ENCODE results near the gene PLEKHM2. TPM values are rescaled to one million over a fixed set of nuclear protein-coding genes. Genes with fewer than 3 reads are reported as not detected.

The PLEKHM2 gene
- total RNA-seq, 1 experiment from 2014 or later: 38.5 TPM

DNA sequence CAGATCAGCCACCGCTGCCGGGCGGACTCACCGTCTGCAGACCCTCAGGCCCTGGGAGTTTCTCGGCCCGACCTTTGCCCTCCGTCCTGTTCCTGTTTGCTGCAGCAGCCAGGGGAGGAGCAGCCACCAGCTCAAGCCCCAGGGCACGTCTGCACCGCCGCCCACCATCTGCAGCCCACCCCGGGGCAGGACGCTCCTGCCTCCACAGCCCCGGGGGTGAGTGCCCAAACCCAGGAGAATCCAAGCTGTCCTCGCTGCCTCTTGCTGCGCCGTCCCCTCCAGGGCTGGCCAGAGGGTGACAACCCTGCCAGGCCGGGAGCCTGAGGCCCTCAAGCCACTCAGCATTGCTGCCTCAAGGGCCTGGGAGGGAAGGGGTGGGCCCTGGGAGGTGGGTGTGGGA lies 50.8 kb downstream of the PLEKHM2 start:
- intact Hi-C loops (cut with micrococcal nuclease): no loop called here
- Histone ChIP-seq H3K27me3 (ENCODE audit: insufficient read depth, low read length) (no peaks in the 10 kb centered on the region), H3K4me1 (ENCODE audit: control insufficient read depth in 1 of 2, insufficient read depth in 2 of 2, low read length in 2 of 2) (peaks cover 0 to 3% of the 10 kb centered on the region in 2 experiments; a peak in 1 of 4 replicates), H3K36me3 (ENCODE audit: control insufficient read depth in 1 of 2, insufficient read depth in 2 of 2, low read length in 2 of 2) (peaks cover 0 to 5% of the 10 kb centered on the region in 2 experiments; a peak in 1 of 4 replicates), H4K20me1 (ENCODE audit: insufficient read depth) (no peaks in the 10 kb centered on the region), H3K4me2 (ENCODE audit: low read length) (no peak overlapping the region), H3K9me2 (ENCODE audit: insufficient read depth) (no peaks in the 10 kb centered on the region), H2AFZ (ENCODE audit: low read depth, low read length, poor library complexity, severe bottlenecking) (no peak overlapping the region), H3K79me2 (ENCODE audit: insufficient read depth, low read length) (no peaks in the 10 kb centered on the region), H3K9ac (ENCODE audit: low read length) (no peak overlapping the region), H3K9me3 (ENCODE audit: control insufficient read depth in 1 of 2, insufficient read depth in 1 of 2, low read depth in 1 of 2, low read length in 2 of 2) (no peaks in the 10 kb centered on the region), H3K4me3 (replicated peaks in 1 of 2; ENCODE audit: low read depth in 1 of 2, low read length in 2 of 2) (no peak overlapping the region), H3K27ac (ENCODE audit: low read depth, low read length) (no peak overlapping the region)
- BruUV-seq (replicated peaks): no TSS peak
- ChIA-PET POLR2A (no interaction called here), CTCF (no interaction called here), RAD21 (ENCODE audit: low non-redundant PET in 1 of 2, low total read pairs in 2 of 2, uncharacterized antibody in 2 of 2, unreplicated experiment in 2 of 2) (no interaction called here)
- ATAC-seq (no peak), DNase-seq (ENCODE audit: low read depth, low spot score) (no peak)
- TF ChIP-seq ELF1 (IDR thresholded peaks at IDR 0.05; ENCODE audit: borderline replicate concordance, low read depth) (no peak), JUND (IDR thresholded peaks at IDR 0.05) (no peak), FOSL1 (IDR thresholded peaks at IDR 0.05; ENCODE audit: low read depth) (no peak), EZH2phosphoT487 (IDR thresholded peaks at IDR 0.05; ENCODE audit: borderline replicate concordance) (no peak)

DNA sequence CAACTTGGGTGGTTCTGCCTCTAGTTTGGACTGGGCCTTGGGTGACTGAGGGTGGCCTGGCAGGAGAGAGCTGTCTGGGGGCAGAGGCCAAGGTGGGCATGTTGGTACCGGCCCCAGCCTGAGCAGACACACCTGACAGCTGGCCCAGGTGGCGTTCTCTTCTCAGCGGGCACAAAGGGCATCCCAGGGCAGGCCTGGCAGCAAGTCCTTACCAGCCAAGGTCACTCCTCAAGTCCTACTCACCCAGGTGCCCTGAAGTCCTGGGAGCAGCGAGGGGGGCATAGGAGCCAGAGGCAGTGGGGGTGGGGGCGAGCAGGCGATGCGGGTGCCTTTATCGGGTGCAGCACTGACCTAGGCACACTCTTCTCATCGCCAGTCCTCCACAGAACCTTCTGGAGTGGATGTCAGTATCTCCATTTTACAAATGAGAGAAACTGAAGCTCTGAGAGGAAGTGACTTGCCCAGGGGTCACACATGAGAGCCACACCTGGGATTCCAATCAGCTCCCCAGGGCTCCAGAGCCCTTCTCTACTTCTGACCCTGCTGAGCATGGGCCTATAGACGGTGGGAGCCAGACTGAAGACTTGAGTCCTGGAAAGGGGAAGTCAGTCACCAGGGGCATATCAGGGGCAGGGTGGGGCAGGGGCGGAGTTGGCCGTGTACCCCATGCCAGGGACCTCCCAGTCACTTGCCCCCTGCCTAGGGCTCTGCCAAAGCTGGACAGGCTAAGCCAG lies 51.4 kb downstream of the PLEKHM2 start:
- ChIA-PET CTCF (no interaction called here), RAD21 (ENCODE audit: low non-redundant PET in 1 of 2, low total read pairs in 2 of 2, uncharacterized antibody in 2 of 2, unreplicated experiment in 2 of 2) (no interaction called here), POLR2A (no interaction called here)
- intact Hi-C loops (cut with micrococcal nuclease): no loop called here
- TF ChIP-seq, protein P1, sequence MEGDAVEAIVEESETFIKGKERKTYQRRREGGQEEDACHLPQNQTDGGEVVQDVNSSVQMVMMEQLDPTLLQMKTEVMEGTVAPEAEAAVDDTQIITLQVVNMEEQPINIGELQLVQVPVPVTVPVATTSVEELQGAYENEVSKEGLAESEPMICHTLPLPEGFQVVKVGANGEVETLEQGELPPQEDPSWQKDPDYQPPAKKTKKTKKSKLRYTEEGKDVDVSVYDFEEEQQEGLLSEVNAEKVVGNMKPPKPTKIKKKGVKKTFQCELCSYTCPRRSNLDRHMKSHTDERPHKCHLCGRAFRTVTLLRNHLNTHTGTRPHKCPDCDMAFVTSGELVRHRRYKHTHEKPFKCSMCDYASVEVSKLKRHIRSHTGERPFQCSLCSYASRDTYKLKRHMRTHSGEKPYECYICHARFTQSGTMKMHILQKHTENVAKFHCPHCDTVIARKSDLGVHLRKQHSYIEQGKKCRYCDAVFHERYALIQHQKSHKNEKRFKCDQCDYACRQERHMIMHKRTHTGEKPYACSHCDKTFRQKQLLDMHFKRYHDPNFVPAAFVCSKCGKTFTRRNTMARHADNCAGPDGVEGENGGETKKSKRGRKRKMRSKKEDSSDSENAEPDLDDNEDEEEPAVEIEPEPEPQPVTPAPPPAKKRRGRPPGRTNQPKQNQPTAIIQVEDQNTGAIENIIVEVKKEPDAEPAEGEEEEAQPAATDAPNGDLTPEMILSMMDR (IDR thresholded peaks at IDR 0.05 in 2 of 3, conservative IDR thresholded peaks at IDR 0.05 in 1 of 3; ENCODE audit: borderline replicate concordance in 1 of 3, insufficient read depth in 1 of 3, low read depth in 2 of 3, low read length in 2 of 3): no peak
- TF ChIP-seq YY1 (IDR thresholded peaks at IDR 0.05; ENCODE audit: extremely low read depth, insufficient replicate concordance, low read depth, low read length) (no peak), SRF (IDR thresholded peaks at IDR 0.05; ENCODE audit: low read depth) (no peak), TCF7L2 (IDR thresholded peaks at IDR 0.05; ENCODE audit: borderline replicate concordance, extremely low read depth, insufficient read depth, insufficient read length) (no peak), CBX3 (IDR thresholded peaks at IDR 0.05; ENCODE audit: low read depth) (no peak), SIN3A (IDR thresholded peaks at IDR 0.05; ENCODE audit: low read depth) (no peak), ELF1 (IDR thresholded peaks at IDR 0.05; ENCODE audit: borderline replicate concordance, low read depth) (no peak), ZNF274 (IDR thresholded peaks at IDR 0.05; ENCODE audit: low read depth, low read length) (no peak), ZFX (IDR thresholded peaks at IDR 0.05) (no peak), FOSL1 (IDR thresholded peaks at IDR 0.05; ENCODE audit: low read depth) (no peak), CEBPB (IDR thresholded peaks at IDR 0.05; ENCODE audit: low read depth) (no peak), EZH2 (IDR thresholded peaks at IDR 0.05) (no peak)
- TF ChIP-seq, protein P2, sequence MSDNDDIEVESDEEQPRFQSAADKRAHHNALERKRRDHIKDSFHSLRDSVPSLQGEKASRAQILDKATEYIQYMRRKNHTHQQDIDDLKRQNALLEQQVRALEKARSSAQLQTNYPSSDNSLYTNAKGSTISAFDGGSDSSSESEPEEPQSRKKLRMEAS (IDR thresholded peaks at IDR 0.05): no peak
- TF ChIP-seq, protein P3, sequence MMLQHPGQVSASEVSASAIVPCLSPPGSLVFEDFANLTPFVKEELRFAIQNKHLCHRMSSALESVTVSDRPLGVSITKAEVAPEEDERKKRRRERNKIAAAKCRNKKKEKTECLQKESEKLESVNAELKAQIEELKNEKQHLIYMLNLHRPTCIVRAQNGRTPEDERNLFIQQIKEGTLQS (IDR thresholded peaks at IDR 0.05): no peak
- H4K20me1 ChIP-seq (ENCODE audit: insufficient read depth): no peaks in the 10 kb centered on the region
- H3K9ac ChIP-seq (ENCODE audit: low read length): no peak overlapping the region
- no peaks in the 10 kb centered on the region for H3K27me3 ChIP-seq (ENCODE audit: insufficient read depth, low read length)
- no peak overlapping the region for H3K4me3 ChIP-seq (replicated peaks in 1 of 2; ENCODE audit: low read depth in 1 of 2, low read length in 2 of 2)
- no TSS peak for BruUV-seq (replicated peaks)
- peaks cover 0 to 5% of the 10 kb centered on the region in 2 experiments; a peak in 1 of 4 replicates for H3K36me3 ChIP-seq (ENCODE audit: control insufficient read depth in 1 of 2, insufficient read depth in 2 of 2, low read length in 2 of 2)
- DNase-seq (ENCODE audit: low read depth, low spot score) (no peak), ATAC-seq (no peak)
- no peaks in the 10 kb centered on the region for H3K79me2 ChIP-seq (ENCODE audit: insufficient read depth, low read length)
- H3K4me2 ChIP-seq (ENCODE audit: low read length): no peak overlapping the region
- H2AFZ ChIP-seq (ENCODE audit: low read depth, low read length, poor library complexity, severe bottlenecking): no peak overlapping the region
- H3K9me2 ChIP-seq (ENCODE audit: insufficient read depth): no peaks in the 10 kb centered on the region
- H3K9me3 ChIP-seq (ENCODE audit: control insufficient read depth in 1 of 2, insufficient read depth in 1 of 2, low read depth in 1 of 2, low read length in 2 of 2): no peaks in the 10 kb centered on the region
- H3K4me1 ChIP-seq (ENCODE audit: control insufficient read depth in 1 of 2, insufficient read depth in 2 of 2, low read length in 2 of 2): peaks cover 0 to 3% of the 10 kb centered on the region in 2 experiments; a peak in 1 of 4 replicates
- H3K27ac ChIP-seq (ENCODE audit: low read depth, low read length): no peak overlapping the region

Data from HCT116 (cell line).